Mesendoderm (in vitro differentiated cells): ENCODE data around the gene SPTAN1.

Experiments used
- DNase-seq: peaks from one replicate; pipeline ENCODE4 v3.0.0; 2013
- H2AK5ac ChIP-seq: 2 replicates; pipeline ENCODE4 v1.6.1; 2013; ENCODE audit warnings: low read length, inconsistent platforms
- H2BK120ac ChIP-seq: 2 replicates; pipeline ENCODE4 v1.6.1; 2013; ENCODE audit warnings: low read depth, mild to moderate bottlenecking, low read length, moderate library complexity, mixed read lengths
- H2BK15ac ChIP-seq: replicated peaks from 2 replicates; pipeline ENCODE4 v1.6.1; 2013; ENCODE audit warnings: low read depth, mild to moderate bottlenecking, moderate library complexity
- H2BK5ac ChIP-seq: 2 replicates; pipeline ENCODE4 v1.6.1; 2013; ENCODE audit warnings: low read length, inconsistent platforms
- H3K18ac ChIP-seq: 2 replicates; pipeline ENCODE4 v1.6.1; 2013; ENCODE audit warnings: mild to moderate bottlenecking, low read length, mixed read lengths
- H3K23ac ChIP-seq: one replicate; pipeline ENCODE4 v1.6.1; 2013; ENCODE audit warnings: low read length
- H3K27ac ChIP-seq: 2 replicates; pipeline ENCODE4 v1.5.1; 2013; ENCODE audit warnings: low read depth, mild to moderate bottlenecking, inconsistent platforms, low read length, moderate library complexity
- H3K27me3 ChIP-seq: 2 replicates; pipeline ENCODE4 v1.6.1; 2013; ENCODE audit warnings: low read length, control low read depth, mild to moderate bottlenecking, inconsistent platforms; ENCODE audit not compliant: insufficient read depth, poor library complexity
- H3K36me3 ChIP-seq: 2 replicates; pipeline ENCODE4 v1.6.1; 2013; ENCODE audit warnings: low read length, inconsistent platforms; ENCODE audit not compliant: control insufficient read depth, insufficient read depth
- H3K4ac ChIP-seq: one replicate; pipeline ENCODE4 v1.6.1; 2013; ENCODE audit warnings: low read depth, mild to moderate bottlenecking, low read length, moderate library complexity
- H3K4me1 ChIP-seq: 2 replicates; pipeline ENCODE4 v1.6.1; 2013; ENCODE audit warnings: low read depth, low read length, inconsistent platforms; ENCODE audit not compliant: control insufficient read depth
- H3K4me2 ChIP-seq: 2 replicates; pipeline ENCODE4 v1.6.1; 2013; ENCODE audit warnings: low read length
- H3K4me3 ChIP-seq: 2 replicates; pipeline ENCODE4 v1.5.1; 2013; ENCODE audit warnings: mild to moderate bottlenecking, low read length
- H3K56ac ChIP-seq: one replicate; pipeline ENCODE4 v1.6.1; 2013; ENCODE audit warnings: low read length
- H3K79me1 ChIP-seq: 2 replicates; pipeline ENCODE4 v1.6.1; 2013; ENCODE audit warnings: low read length, inconsistent platforms
- H3K79me2 ChIP-seq: 2 replicates; pipeline ENCODE4 v1.6.1; 2013; ENCODE audit warnings: mild to moderate bottlenecking, low read length; ENCODE audit not compliant: control insufficient read depth, insufficient read depth
- H3K9ac ChIP-seq: 2 replicates; pipeline ENCODE4 v1.6.1; 2013; ENCODE audit warnings: low read length, inconsistent platforms
- H4K5ac ChIP-seq: one replicate; pipeline ENCODE4 v1.6.1; 2013; ENCODE audit warnings: low read length
- H4K8ac ChIP-seq: one replicate; pipeline ENCODE4 v1.6.1; 2013; ENCODE audit warnings: low read depth, mild to moderate bottlenecking, control low read depth, low read length, moderate library complexity
- WGBS: extraction: QIAGEN DNeasy Blood & Tissue Kit; methylation state at CpG from one replicate; pipeline ENCODE4 v1.1.7; 2013; ENCODE audit warnings: low lambda C conversion rate, missing lambda C conversion rate; ENCODE audit not compliant: insufficient coverage; ENCODE audit errors: extremely low coverage; 5-methylcytosine and 5-hydroxymethylcytosine counted together

Gene SPTAN1

DNA sequence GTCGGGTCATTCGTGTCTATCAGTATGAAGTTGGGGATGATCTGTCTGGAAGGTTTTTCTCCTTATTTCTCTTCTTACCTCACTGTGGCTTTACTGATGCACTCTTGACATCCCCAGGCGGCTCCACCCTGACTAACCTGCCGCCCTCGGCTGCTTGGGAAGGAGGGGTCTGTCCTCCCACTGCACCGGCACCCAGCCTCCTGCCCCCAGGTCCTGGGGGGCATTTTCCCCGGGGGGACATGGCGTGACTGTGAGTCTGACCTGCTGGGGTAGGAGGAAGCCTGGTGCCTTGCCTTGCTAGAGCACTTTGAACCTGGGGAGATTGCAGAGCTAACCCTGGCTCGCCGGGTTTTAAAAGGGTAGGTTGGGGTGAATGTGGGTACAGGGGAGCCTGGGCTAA, 76.7 kb downstream of the SPTAN1 start:
- no peak overlapping the region for H3K56ac ChIP-seq
- H3K4me1 ChIP-seq = no peaks in the 10 kb centered on the region
- no peaks in the 10 kb centered on the region for H3K79me1 ChIP-seq
- H4K8ac ChIP-seq = no peak overlapping the region
- H2BK120ac ChIP-seq = no peak overlapping the region
- no peak overlapping the region for H3K23ac ChIP-seq
- no peak overlapping the region for H2AK5ac ChIP-seq
- no peak overlapping the region for H3K4ac ChIP-seq
- H3K18ac ChIP-seq = no peak overlapping the region
- no peak overlapping the region for H3K27ac ChIP-seq
- peaks cover 17% of the 10 kb centered on the region for H3K36me3 ChIP-seq
- H3K9ac ChIP-seq = no peak overlapping the region
- H3K27me3 ChIP-seq = no peaks in the 10 kb centered on the region
- H2BK5ac ChIP-seq = no peak overlapping the region
- no peaks in the 10 kb centered on the region for H3K79me2 ChIP-seq
- H4K5ac ChIP-seq = no peak overlapping the region
- no peak overlapping the region for H3K4me2 ChIP-seq
- no peak overlapping the region for H3K4me3 ChIP-seq
- DNase-seq = no peak
- no peak overlapping the region for H2BK15ac ChIP-seq
- no CpG with 5 or more reads among the region's 10 CpGs for WGBS

DNA sequence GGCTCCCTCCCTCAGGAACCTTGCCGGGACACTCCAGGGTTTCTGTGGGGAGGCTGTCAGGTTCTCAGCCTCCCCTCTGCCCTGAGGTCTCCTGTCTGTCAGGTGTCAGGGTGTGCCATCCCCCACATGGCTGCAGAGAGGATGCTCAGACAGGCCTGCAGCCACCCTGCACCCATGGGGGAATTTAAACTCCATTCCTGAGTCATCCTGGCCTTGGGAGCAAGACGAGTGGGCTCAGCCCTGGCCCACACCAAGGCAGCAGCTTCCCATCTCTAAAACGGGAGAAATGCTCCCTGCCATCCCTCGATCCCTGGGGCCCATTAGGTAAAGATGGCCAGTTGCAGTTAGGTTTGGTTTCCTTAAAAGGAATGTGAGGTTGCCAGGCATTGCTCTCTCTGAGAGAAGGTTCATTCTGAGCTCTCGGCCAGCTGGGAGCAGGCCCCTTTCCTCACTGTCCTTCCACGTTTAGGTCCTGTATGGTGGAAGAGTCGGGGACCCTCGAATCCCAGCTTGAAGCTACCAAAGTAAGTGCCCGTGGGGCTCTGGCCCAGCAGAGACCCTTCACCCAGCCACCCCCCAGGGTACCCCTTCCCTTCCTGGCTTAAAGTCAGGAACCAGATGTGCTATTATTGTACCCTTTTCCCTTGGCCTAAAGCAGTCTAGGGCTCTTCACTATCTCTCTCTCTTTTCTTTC, 77.6 kb downstream of the SPTAN1 start:
- Histone ChIP-seq H3K56ac (no peak overlapping the region), H3K79me2 (no peaks in the 10 kb centered on the region), H3K36me3 (peaks cover 16% of the 10 kb centered on the region), H4K5ac (no peak overlapping the region), H2BK15ac (no peak overlapping the region), H4K8ac (no peak overlapping the region), H3K79me1 (no peaks in the 10 kb centered on the region), H2BK5ac (no peak overlapping the region), H3K27me3 (no peaks in the 10 kb centered on the region), H3K4me3 (no peak overlapping the region), H3K4ac (no peak overlapping the region), H3K4me2 (no peak overlapping the region), H3K4me1 (no peaks in the 10 kb centered on the region), H3K18ac (no peak overlapping the region), H3K9ac (no peak overlapping the region), H3K27ac (no peak overlapping the region), H2AK5ac (no peak overlapping the region), H2BK120ac (no peak overlapping the region), H3K23ac (no peak overlapping the region)
- no peak for DNase-seq
- WGBS = no CpG with 5 or more reads among the region's 9 CpGs

DNA sequence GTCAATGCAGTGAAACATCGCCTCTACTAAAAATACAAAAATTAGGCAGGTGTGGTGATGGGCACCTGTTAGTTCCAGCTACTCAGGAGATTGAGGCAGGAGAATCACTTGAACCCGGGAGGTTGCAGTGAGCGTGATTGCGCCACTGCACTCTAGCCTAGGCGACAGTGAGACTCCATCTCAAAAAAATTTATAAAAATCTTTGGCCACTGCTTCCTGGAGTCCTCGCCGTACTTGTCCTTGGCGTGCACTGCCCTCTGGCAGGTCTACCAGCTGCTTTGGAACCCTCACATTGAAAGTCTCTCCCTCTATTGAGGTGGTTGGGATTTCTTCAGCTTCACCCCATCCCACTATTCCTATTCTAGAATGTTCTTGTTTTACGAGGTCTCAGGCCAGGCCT, 79.2 kb downstream of the SPTAN1 start:
- Histone ChIP-seq H3K27me3 (no peaks in the 10 kb centered on the region), H3K79me1 (no peaks in the 10 kb centered on the region), H3K27ac (no peak overlapping the region), H2BK5ac (no peak overlapping the region), H3K4me1 (no peaks in the 10 kb centered on the region), H4K8ac (no peak overlapping the region), H3K23ac (no peak overlapping the region), H4K5ac (no peak overlapping the region), H3K4me2 (no peak overlapping the region), H2AK5ac (no peak overlapping the region), H3K18ac (no peak overlapping the region), H2BK15ac (no peak overlapping the region), H3K4me3 (no peak overlapping the region), H3K79me2 (no peaks in the 10 kb centered on the region), H3K36me3 (peaks cover 14% of the 10 kb centered on the region), H3K9ac (no peak overlapping the region), H3K4ac (no peak overlapping the region), H2BK120ac (no peak overlapping the region), H3K56ac (no peak overlapping the region)
- no peak for DNase-seq
- no CpG with 5 or more reads among the region's 9 CpGs for WGBS

DNA sequence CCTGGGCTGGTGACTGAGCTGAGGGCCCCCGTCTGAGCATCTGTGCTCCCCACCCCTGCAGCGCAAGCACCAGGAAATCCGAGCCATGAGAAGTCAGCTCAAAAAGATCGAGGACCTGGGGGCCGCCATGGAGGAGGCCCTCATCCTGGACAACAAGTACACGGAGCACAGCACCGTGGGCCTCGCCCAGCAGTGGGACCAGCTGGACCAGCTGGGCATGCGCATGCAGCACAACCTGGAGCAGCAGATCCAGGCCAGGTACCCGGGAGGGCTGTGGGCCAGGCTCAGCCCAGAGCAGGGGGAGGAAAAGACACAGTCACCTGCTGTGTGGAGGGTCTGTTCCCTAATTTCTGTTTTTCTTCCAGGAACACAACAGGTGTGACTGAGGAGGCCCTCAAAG, 79.7 kb downstream of the SPTAN1 start:
- H4K5ac ChIP-seq = no peak overlapping the region
- H2AK5ac ChIP-seq = no peak overlapping the region
- WGBS = no CpG with 5 or more reads among the region's 10 CpGs
- DNase-seq = no peak
- no peak overlapping the region for H2BK5ac ChIP-seq
- H3K36me3 ChIP-seq = peaks cover 14% of the 10 kb centered on the region
- no peaks in the 10 kb centered on the region for H3K79me1 ChIP-seq
- H4K8ac ChIP-seq = no peak overlapping the region
- no peak overlapping the region for H3K27ac ChIP-seq
- no peak overlapping the region for H3K4me3 ChIP-seq
- no peak overlapping the region for H2BK15ac ChIP-seq
- no peak overlapping the region for H3K9ac ChIP-seq
- H3K4me2 ChIP-seq = no peak overlapping the region
- no peaks in the 10 kb centered on the region for H3K27me3 ChIP-seq
- H3K4me1 ChIP-seq = no peaks in the 10 kb centered on the region
- no peak overlapping the region for H3K18ac ChIP-seq
- no peak overlapping the region for H3K23ac ChIP-seq
- no peak overlapping the region for H3K4ac ChIP-seq
- no peak overlapping the region for H2BK120ac ChIP-seq
- H3K79me2 ChIP-seq = no peaks in the 10 kb centered on the region
- H3K56ac ChIP-seq = no peak overlapping the region

DNA sequence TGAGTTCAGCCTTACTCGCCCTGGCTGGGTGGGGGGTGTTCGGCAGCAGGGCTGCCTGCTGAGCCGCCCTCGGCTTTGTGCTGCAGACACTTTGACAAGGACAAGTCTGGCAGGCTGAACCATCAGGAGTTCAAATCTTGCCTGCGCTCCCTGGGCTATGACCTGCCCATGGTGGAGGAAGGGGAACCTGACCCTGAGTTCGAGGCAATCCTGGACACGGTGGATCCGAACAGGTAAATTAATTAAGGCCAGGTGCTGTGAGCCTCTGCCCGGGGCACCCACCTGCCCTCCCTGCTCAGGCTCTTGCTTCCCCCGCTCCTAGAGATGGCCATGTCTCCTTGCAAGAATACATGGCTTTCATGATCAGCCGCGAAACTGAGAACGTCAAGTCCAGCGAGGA, 80.1 kb downstream of the SPTAN1 start:
- no peaks in the 10 kb centered on the region for H3K27me3 ChIP-seq
- no peak overlapping the region for H3K27ac ChIP-seq
- no peak overlapping the region for H3K4me3 ChIP-seq
- no peak overlapping the region for H3K4ac ChIP-seq
- no peak overlapping the region for H2BK15ac ChIP-seq
- no peak overlapping the region for H3K23ac ChIP-seq
- H3K79me1 ChIP-seq = no peaks in the 10 kb centered on the region
- H3K56ac ChIP-seq = no peak overlapping the region
- H3K4me1 ChIP-seq = no peaks in the 10 kb centered on the region
- no peak overlapping the region for H2BK120ac ChIP-seq
- peaks cover 14% of the 10 kb centered on the region for H3K36me3 ChIP-seq
- no peak overlapping the region for H2BK5ac ChIP-seq
- no peak overlapping the region for H3K4me2 ChIP-seq
- H4K5ac ChIP-seq = no peak overlapping the region
- DNase-seq = no peak
- no peak overlapping the region for H3K18ac ChIP-seq
- no CpG with 5 or more reads among the region's 14 CpGs for WGBS
- no peaks in the 10 kb centered on the region for H3K79me2 ChIP-seq
- no peak overlapping the region for H4K8ac ChIP-seq
- no peak overlapping the region for H3K9ac ChIP-seq
- H2AK5ac ChIP-seq = no peak overlapping the region

DNA sequence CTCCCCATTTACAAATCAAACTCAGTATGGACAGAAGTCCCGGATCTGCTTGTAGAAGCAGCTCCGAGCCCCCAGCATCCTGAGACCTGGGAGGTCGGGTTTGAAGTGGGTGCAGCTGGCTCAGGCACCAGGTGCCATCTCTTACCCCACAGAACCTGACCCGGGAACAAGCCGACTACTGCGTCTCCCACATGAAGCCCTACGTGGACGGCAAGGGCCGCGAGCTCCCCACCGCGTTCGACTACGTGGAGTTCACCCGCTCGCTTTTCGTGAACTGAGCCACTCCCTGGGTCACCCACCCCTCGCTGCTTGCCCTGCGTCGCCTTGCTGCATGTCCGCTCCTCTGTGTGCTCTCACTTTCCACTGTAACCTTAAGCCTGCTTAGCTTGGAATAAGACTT, 80.7 kb downstream of the SPTAN1 start:
- H3K56ac ChIP-seq = no peak overlapping the region
- no peaks in the 10 kb centered on the region for H3K79me1 ChIP-seq
- H3K4me2 ChIP-seq = no peak overlapping the region
- DNase-seq = no peak
- H2BK120ac ChIP-seq = no peak overlapping the region
- no peak overlapping the region for H2BK15ac ChIP-seq
- H3K79me2 ChIP-seq = no peaks in the 10 kb centered on the region
- peaks cover 14% of the 10 kb centered on the region for H3K36me3 ChIP-seq
- H3K4ac ChIP-seq = no peak overlapping the region
- no peak overlapping the region for H3K23ac ChIP-seq
- H3K27ac ChIP-seq = no peak overlapping the region
- no peaks in the 10 kb centered on the region for H3K4me1 ChIP-seq
- no peak overlapping the region for H3K9ac ChIP-seq
- H4K5ac ChIP-seq = no peak overlapping the region
- no peak overlapping the region for H3K4me3 ChIP-seq
- WGBS = no CpG with 5 or more reads among the region's 21 CpGs
- no peak overlapping the region for H2BK5ac ChIP-seq
- H3K27me3 ChIP-seq = no peaks in the 10 kb centered on the region
- no peak overlapping the region for H3K18ac ChIP-seq
- H2AK5ac ChIP-seq = no peak overlapping the region
- H4K8ac ChIP-seq = no peak overlapping the region
